Measurements from ENCODE around the gene IKZF2. TPM values are rescaled to one million over a fixed set of nuclear protein-coding genes. Genes with fewer than 3 reads are reported as not detected.
A peak's percentile ranks its signal among the peaks of the same experiment; 100 is the strongest.

Gene IKZF2
- total RNA-seq, 1 donor from 2014 or later = 18.9 TPM

DNA sequence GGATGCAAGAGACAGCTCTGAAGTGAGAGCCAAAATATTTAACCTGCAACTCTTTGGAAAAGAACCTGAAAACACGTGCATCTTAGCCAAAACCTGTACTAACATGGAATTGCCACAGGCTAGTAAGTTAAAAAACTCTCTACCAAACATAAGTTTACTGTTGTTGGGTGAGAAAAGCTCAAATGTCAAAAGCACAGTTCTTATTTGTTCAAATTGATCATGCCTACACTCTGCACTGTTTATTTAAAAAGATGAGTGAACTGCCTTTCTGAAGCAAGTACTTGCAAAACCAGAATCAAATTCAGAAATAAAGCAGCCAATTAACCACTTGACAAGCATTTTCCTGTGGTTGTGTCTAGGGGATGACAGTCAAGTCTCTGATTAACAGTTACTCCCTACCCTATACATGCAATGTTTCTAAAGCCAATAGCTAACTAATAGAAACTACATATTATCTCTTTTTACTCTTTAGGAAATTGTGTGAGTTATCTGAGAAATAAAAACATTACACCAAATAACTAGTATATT, 5.6 kb downstream of the IKZF2 start:
- H3K4me1 Mint-ChIP-seq (ENCODE audit: unreplicated experiment) = peaks cover 38% of the 10 kb centered on the region
- no peak overlapping the region for H3K4me3 Mint-ChIP-seq (ENCODE audit: unreplicated experiment)
- H3K36me3 Mint-ChIP-seq (ENCODE audit: unreplicated experiment) = peaks cover 16% of the 10 kb centered on the region
- TF ChIP-seq, protein P1, sequence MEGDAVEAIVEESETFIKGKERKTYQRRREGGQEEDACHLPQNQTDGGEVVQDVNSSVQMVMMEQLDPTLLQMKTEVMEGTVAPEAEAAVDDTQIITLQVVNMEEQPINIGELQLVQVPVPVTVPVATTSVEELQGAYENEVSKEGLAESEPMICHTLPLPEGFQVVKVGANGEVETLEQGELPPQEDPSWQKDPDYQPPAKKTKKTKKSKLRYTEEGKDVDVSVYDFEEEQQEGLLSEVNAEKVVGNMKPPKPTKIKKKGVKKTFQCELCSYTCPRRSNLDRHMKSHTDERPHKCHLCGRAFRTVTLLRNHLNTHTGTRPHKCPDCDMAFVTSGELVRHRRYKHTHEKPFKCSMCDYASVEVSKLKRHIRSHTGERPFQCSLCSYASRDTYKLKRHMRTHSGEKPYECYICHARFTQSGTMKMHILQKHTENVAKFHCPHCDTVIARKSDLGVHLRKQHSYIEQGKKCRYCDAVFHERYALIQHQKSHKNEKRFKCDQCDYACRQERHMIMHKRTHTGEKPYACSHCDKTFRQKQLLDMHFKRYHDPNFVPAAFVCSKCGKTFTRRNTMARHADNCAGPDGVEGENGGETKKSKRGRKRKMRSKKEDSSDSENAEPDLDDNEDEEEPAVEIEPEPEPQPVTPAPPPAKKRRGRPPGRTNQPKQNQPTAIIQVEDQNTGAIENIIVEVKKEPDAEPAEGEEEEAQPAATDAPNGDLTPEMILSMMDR (IDR thresholded peaks at IDR 0.05) = no peak
- no peak overlapping the region for H3K27ac Mint-ChIP-seq (ENCODE audit: unreplicated experiment)
- no peaks in the 10 kb centered on the region for H3K27me3 Mint-ChIP-seq (ENCODE audit: unreplicated experiment)
- H3K9me3 Mint-ChIP-seq (ENCODE audit: unreplicated experiment) = no peaks in the 10 kb centered on the region
- no peak for DNase-seq (ENCODE audit: extremely low spot score, unreplicated experiment)

DNA sequence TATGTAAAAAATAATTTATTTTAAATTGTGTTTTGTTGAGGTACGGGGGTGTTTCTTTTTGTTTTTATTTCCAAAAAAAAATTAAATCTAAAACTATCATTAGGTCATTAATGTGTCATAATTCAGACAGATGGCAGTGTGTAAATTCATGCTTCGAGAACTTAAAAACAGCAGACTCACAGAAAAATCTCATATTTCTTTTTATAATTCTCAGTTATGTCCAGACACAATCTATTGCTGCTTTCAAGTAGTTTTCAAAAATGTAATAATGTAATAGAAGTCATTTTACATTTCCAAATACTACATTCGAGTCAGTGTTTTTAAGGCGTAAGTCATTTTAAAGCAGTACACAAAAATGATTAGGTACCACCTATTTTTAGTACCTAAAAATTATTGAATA, 14.3 kb downstream of the IKZF2 start:
- Mint-ChIP-seq H3K27me3 (ENCODE audit: unreplicated experiment) (no peaks in the 10 kb centered on the region), H3K4me3 (ENCODE audit: unreplicated experiment) (no peak overlapping the region), H3K9me3 (ENCODE audit: unreplicated experiment) (no peaks in the 10 kb centered on the region), H3K4me1 (ENCODE audit: unreplicated experiment) (peaks cover 2% of the 10 kb centered on the region), H3K36me3 (ENCODE audit: unreplicated experiment) (peaks cover 21% of the 10 kb centered on the region), H3K27ac (ENCODE audit: unreplicated experiment) (no peak overlapping the region)
- no peak for DNase-seq (ENCODE audit: extremely low spot score, unreplicated experiment)
- TF ChIP-seq, protein P1 (IDR thresholded peaks at IDR 0.05) = no peak

DNA sequence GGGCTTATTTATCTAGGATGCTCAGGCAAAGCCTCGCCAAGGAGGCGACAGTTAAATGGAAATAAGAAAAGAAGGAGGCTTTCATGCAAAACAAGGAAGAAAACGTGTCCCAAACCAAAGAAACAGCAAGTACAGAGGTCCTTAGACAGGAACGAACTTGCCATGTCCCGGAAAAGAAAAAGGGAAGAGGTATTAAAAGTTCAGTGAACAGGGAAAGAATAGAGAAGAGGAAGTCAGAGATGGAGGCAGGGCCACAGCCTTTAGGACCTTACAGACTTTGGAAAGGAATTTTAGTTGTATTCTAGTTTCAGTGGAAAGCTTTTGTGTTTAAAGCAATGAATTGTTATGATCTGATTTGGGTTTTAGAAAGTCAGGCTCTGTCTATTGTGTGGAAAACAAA, 22.1 kb downstream of the IKZF2 start:
- no peak overlapping the region for H3K27ac Mint-ChIP-seq (ENCODE audit: unreplicated experiment)
- TF ChIP-seq, protein P1 (IDR thresholded peaks at IDR 0.05) = no peak

DNA sequence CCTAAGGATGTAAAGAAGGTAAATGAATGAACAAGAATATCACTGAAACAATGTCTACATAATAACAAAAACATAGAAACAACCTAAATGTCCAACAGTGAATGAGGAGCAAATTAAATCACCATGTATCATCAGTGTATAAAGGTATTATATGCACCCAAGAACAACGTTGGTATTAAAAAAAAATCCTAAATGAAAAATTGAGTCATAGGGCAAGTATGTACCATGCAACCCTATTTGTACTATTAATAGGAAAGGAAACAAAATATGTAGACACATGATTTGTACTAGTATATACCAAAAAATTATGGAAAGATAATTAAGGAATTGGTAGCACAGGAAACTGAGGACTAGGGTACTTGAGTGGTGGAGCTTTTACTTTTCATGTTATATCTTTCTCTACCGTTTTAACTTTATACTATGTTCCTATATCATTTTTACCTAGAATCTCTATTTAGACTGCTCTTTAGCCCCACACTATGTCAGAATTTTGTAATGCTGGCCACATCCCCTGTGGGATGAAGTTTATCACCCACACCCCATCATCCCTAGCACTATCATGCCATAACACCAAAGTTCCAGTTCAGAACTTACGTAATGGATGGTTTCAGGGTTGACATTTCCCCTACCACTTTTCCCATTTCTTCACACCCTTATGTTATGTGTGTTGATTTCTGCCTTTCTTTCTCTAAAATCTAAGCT, 25.6 kb downstream of the IKZF2 start:
- Mint-ChIP-seq H3K4me3 (ENCODE audit: unreplicated experiment) (no peak overlapping the region), H3K36me3 (ENCODE audit: unreplicated experiment) (peaks cover 10% of the 10 kb centered on the region), H3K27ac (ENCODE audit: unreplicated experiment) (no peak overlapping the region), H3K27me3 (ENCODE audit: unreplicated experiment) (no peaks in the 10 kb centered on the region), H3K9me3 (ENCODE audit: unreplicated experiment) (no peaks in the 10 kb centered on the region), H3K4me1 (ENCODE audit: unreplicated experiment) (peaks cover 12% of the 10 kb centered on the region)
- TF ChIP-seq, protein P1 (IDR thresholded peaks at IDR 0.05) = peak; percentile 24
- no peak for DNase-seq (ENCODE audit: extremely low spot score, unreplicated experiment)

More for the DNA sequence above, 22.1 kb downstream of the IKZF2 start:
- Mint-ChIP-seq H3K4me1 (ENCODE audit: unreplicated experiment) (peaks cover 11% of the 10 kb centered on the region), H3K9me3 (ENCODE audit: unreplicated experiment) (no peaks in the 10 kb centered on the region), H3K36me3 (ENCODE audit: unreplicated experiment) (peaks cover 17% of the 10 kb centered on the region), H3K4me3 (ENCODE audit: unreplicated experiment) (no peak overlapping the region), H3K27me3 (ENCODE audit: unreplicated experiment) (no peaks in the 10 kb centered on the region)
- no peak for DNase-seq (ENCODE audit: extremely low spot score, unreplicated experiment)

DNA sequence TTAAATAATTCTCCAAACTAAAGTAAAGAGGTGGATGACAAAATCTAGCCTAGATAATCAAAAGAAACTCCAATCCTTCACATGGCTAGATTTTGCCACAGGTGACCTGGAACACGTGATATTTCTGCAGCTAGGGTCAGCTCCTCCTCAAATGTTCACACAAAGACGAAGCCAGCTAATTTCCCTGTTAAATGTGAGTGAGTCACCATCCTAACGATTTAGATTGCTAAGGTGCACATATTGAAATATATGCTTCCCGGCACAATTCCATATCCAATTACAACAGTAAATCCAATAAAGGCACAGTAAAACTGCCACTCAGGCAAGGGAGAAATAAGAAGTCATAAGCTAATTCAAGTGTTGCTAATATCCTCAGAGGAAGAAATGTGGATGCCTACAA, 28.7 kb downstream of the IKZF2 start:
- peaks cover 35% of the 10 kb centered on the region for H3K4me1 Mint-ChIP-seq (ENCODE audit: unreplicated experiment)
- DNase-seq (ENCODE audit: extremely low spot score, unreplicated experiment) = no peak
- TF ChIP-seq, protein P1 (IDR thresholded peaks at IDR 0.05) = no peak
- no peaks in the 10 kb centered on the region for H3K9me3 Mint-ChIP-seq (ENCODE audit: unreplicated experiment)
- peaks cover 2% of the 10 kb centered on the region for H3K36me3 Mint-ChIP-seq (ENCODE audit: unreplicated experiment)
- no peaks in the 10 kb centered on the region for H3K27me3 Mint-ChIP-seq (ENCODE audit: unreplicated experiment)
- no peak overlapping the region for H3K27ac Mint-ChIP-seq (ENCODE audit: unreplicated experiment)
- H3K4me3 Mint-ChIP-seq (ENCODE audit: unreplicated experiment) = no peak overlapping the region

All from osteocyte (in vitro differentiated cells).